Natural killer cell (primary cell): Measurements from ENCODE around the gene NTM. TPM values are rescaled to one million over a fixed set of nuclear protein-coding genes. Genes with fewer than 3 reads are reported as not detected.

ENCODE experiments used
- ATAC-seq, 3 donors: fragments of 150-1000 bp in 2 of 3; fragments of 200-7000 bp in 1 of 3; cut with Tn5 transposase; 1 replicate in 1 of 3; 2 replicates in 2 of 3; pipeline ENCODE4 v1.10.0; 2021; ENCODE audit warnings: mild to moderate bottlenecking in 2 of 3, moderate library complexity in 2 of 3
- DNase-seq, 2 donors: peaks; one replicate each; pipeline versions ENCODE4 v3.0.0 to v3.0.0-alpha.2; 2013 to 2021; ENCODE audit warnings: mixed read lengths in 1 of 2
- H3K27ac ChIP-seq: one replicate; pipeline ENCODE4 v1.5.1; 2013; ENCODE audit warnings: mild to moderate bottlenecking, low read length
- H3K27me3 ChIP-seq: one replicate; pipeline ENCODE4 v1.6.1; 2013; ENCODE audit warnings: low read length; ENCODE audit not compliant: control insufficient read depth, insufficient read depth
- H3K36me3 ChIP-seq: one replicate; pipeline ENCODE4 v1.6.1; 2013; ENCODE audit warnings: low read length; ENCODE audit not compliant: control insufficient read depth, insufficient read depth
- H3K4me1 ChIP-seq: one replicate; pipeline ENCODE4 v1.6.1; 2013; ENCODE audit warnings: low read length; ENCODE audit not compliant: control insufficient read depth, insufficient read depth
- H3K4me3 ChIP-seq: one replicate; pipeline ENCODE4 v1.5.1; 2013; ENCODE audit warnings: low read length
- H3K9me3 ChIP-seq: one replicate; pipeline ENCODE4 v1.6.1; 2013; ENCODE audit warnings: low read length; ENCODE audit not compliant: control insufficient read depth, insufficient read depth
- H3K27ac Mint-ChIP-seq, 2 donors: one replicate each; pipeline ENCODE4 v1.8.0; 2022; ENCODE audit warnings: mild to moderate bottlenecking in 2 of 2, mixed read lengths in 2 of 2, moderate library complexity in 1 of 2
- H3K27me3 Mint-ChIP-seq, 2 donors: one replicate each; pipeline ENCODE4 v1.8.0; 2022; ENCODE audit warnings: low read depth in 2 of 2, mixed read lengths in 2 of 2
- H3K36me3 Mint-ChIP-seq: one replicate; pipeline ENCODE4 v1.8.0; 2022; ENCODE audit warnings: mixed read lengths
- H3K4me1 Mint-ChIP-seq, 2 donors: one replicate each; pipeline ENCODE4 v1.8.0; 2022; ENCODE audit warnings: mixed read lengths in 2 of 2
- H3K4me3 Mint-ChIP-seq: one replicate; pipeline ENCODE4 v1.8.0; 2022; ENCODE audit warnings: mild to moderate bottlenecking, moderate library complexity, mixed read lengths
- H3K9me3 Mint-ChIP-seq, 2 donors: one replicate each; pipeline ENCODE4 v1.8.0; 2022; ENCODE audit warnings: mixed read lengths in 2 of 2
- WGBS: methylation state at CpG from one replicate; pipeline ENCODE4 v1.1.7; 2013; ENCODE audit warnings: missing lambda C conversion rate; ENCODE audit not compliant: insufficient coverage; 5-methylcytosine and 5-hydroxymethylcytosine counted together
- intact Hi-C: fragments of 100-400 bp; cut with micrococcal nuclease; formaldehyde crosslinking; loops from one replicate; pipeline ENCODE4 v1.14.2; 2022
- total RNA-seq, 4 donors: library from RNA; stranded (reverse); fragments of 120-200 nt in 1 of 4; gene quantifications; one replicate each; pipeline versions ENCODE4 v1.2.3 to v1.2.4, GENCODE V29; 2013 to 2022
- TF ChIP-seq, protein P1 (sequence below): fragments of 200-600 bp; IDR thresholded peaks from one replicate; pipeline ENCODE4 v1.8.0; 2022; ENCODE audit warnings: antibody characterized with exemption

NTM gene
- total RNA-seq, 3 donors from 2014 or later (not counting 1 experiment from before 2014, with no cell fraction given) = not detected

DNA sequence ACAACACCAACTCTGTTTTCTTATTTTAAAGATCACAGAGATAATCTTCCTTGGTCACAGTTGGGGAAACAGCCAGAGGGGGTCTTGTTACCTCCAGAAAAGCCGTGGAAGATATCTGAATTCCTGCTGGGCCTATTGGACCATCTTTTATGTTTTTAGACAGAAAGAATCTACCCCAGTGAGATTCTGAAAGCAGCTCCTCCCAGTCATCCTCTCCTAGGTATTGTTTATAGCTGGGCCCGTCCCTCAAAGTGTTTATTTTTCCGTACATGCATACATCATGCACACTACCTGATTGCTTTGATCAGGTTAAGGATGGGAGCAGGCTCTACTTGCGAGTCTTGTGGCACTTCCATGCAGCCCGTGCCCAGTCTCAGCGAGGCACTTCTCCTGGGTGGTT is 742.4 kb downstream of the NTM start:
- H3K27ac Mint-ChIP-seq = no peak overlapping the region
- H3K27me3 ChIP-seq = no peaks in the 10 kb centered on the region

DNA sequence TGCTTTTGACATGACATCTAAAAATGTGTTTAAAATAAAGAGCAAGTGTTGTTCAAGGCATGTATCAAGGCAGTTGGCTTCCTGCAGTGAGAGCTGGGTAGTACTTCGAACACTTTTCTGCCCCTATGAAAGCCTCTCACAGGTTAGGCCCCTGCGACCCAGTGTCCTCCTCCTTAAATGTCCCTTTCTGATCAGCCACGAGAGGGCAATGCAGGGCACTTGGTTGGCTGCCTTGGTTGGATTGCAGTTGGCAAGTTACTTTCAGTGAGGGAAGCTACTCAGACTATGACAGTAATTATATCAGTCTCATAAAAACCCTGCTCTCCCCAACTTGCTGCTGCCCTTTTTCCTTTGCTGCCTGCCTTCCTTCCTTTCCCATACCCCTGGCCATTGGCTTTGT is 743.8 kb downstream of the NTM start:
- H3K27me3 ChIP-seq = no peaks in the 10 kb centered on the region
- no peak for ATAC-seq
- H3K36me3 ChIP-seq = no peaks in the 10 kb centered on the region
- no peak overlapping the region for H3K27ac ChIP-seq
- Mint-ChIP-seq H3K4me3 (no peak overlapping the region), H3K27me3 (no peaks in the 10 kb centered on the region), H3K36me3 (no peaks in the 10 kb centered on the region), H3K9me3 (peaks cover 3 to 4% of the 10 kb centered on the region in 2 donors), H3K27ac (no peak overlapping the region), H3K4me1 (no peaks in the 10 kb centered on the region)
- no peak for DNase-seq
- H3K4me1 ChIP-seq = no peaks in the 10 kb centered on the region
- WGBS = 38% methylated on average over 3 of the region's 3 CpGs
- TF ChIP-seq, protein P1, sequence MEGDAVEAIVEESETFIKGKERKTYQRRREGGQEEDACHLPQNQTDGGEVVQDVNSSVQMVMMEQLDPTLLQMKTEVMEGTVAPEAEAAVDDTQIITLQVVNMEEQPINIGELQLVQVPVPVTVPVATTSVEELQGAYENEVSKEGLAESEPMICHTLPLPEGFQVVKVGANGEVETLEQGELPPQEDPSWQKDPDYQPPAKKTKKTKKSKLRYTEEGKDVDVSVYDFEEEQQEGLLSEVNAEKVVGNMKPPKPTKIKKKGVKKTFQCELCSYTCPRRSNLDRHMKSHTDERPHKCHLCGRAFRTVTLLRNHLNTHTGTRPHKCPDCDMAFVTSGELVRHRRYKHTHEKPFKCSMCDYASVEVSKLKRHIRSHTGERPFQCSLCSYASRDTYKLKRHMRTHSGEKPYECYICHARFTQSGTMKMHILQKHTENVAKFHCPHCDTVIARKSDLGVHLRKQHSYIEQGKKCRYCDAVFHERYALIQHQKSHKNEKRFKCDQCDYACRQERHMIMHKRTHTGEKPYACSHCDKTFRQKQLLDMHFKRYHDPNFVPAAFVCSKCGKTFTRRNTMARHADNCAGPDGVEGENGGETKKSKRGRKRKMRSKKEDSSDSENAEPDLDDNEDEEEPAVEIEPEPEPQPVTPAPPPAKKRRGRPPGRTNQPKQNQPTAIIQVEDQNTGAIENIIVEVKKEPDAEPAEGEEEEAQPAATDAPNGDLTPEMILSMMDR = no peak
- H3K9me3 ChIP-seq = no peaks in the 10 kb centered on the region
- intact Hi-C loops = no loop called here
- no peak overlapping the region for H3K4me3 ChIP-seq

More for the DNA sequence above, 742.4 kb downstream of the NTM start:
- intact Hi-C loops = no loop called here
- no peaks in the 10 kb centered on the region for H3K36me3 Mint-ChIP-seq
- H3K27me3 Mint-ChIP-seq = no peaks in the 10 kb centered on the region
- H3K36me3 ChIP-seq = no peaks in the 10 kb centered on the region
- 89% methylated on average over 5 of the region's 6 CpGs for WGBS
- no peak overlapping the region for H3K4me3 ChIP-seq
- no peaks in the 10 kb centered on the region for H3K4me1 ChIP-seq
- ATAC-seq (no peak), DNase-seq (no peak)
- no peak overlapping the region for H3K4me3 Mint-ChIP-seq
- no peak overlapping the region for H3K27ac ChIP-seq
- TF ChIP-seq, protein P1 = no peak
- no peaks in the 10 kb centered on the region for H3K9me3 ChIP-seq
- H3K9me3 Mint-ChIP-seq = peaks cover 6 to 7% of the 10 kb centered on the region in 2 donors
- no peaks in the 10 kb centered on the region for H3K4me1 Mint-ChIP-seq

DNA sequence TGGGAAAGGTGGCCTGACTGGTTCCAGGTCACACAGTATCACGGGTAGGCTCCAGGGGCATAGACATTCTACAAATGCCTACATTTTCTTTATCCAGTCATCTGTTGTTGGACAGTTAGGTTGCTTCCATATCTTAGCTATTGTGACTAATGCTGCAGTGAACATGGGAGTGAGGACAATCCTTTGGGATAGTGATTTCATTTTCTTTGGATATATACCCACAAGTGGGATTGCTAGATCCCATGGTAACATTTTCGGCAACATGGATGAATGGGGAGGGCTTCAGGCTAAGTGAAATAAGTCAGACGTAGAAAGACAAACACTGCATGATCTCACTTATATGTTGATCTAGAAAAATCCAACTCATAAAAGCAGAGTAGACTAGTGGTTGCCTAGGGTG is 744.3 kb downstream of the NTM start:
- Histone ChIP-seq H3K27me3 (no peaks in the 10 kb centered on the region), H3K4me1 (no peaks in the 10 kb centered on the region), H3K9me3 (no peaks in the 10 kb centered on the region), H3K36me3 (no peaks in the 10 kb centered on the region), H3K27ac (no peak overlapping the region), H3K4me3 (no peak overlapping the region)
- no peaks in the 10 kb centered on the region for H3K4me1 Mint-ChIP-seq
- peaks cover 2 to 4% of the 10 kb centered on the region in 2 donors for H3K9me3 Mint-ChIP-seq
- WGBS = 81% methylated on average over 3 of the region's 3 CpGs
- no peak overlapping the region for H3K27ac Mint-ChIP-seq
- intact Hi-C loops = no loop called here
- TF ChIP-seq, protein P1 = no peak
- no peak for DNase-seq
- no peak for ATAC-seq
- no peak overlapping the region for H3K4me3 Mint-ChIP-seq
- no peaks in the 10 kb centered on the region for H3K36me3 Mint-ChIP-seq
- no peaks in the 10 kb centered on the region for H3K27me3 Mint-ChIP-seq

DNA sequence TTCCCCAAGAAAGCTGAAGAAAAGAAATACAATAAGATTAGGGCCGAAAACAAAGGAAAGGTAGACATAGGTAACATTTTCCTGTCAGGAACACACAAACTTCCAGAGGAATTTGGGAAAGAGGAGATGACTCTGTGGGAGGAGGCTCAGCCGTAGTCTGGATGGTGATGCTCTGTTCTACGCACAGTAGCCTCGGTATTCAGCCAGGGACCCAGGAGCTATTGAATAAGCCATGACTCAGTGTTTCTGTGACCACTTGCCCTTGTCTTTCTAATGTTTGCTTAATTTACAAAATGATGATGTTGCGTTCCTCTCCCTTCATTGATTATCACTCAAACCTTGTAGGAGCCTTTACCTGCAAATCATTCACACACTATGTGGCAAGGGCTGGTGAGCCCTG is 745.0 kb downstream of the NTM start:
- Mint-ChIP-seq H3K27ac (no peak overlapping the region), H3K4me3 (no peak overlapping the region), H3K9me3 (no peaks in the 10 kb centered on the region), H3K36me3 (no peaks in the 10 kb centered on the region), H3K4me1 (no peaks in the 10 kb centered on the region), H3K27me3 (no peaks in the 10 kb centered on the region)
- no peaks in the 10 kb centered on the region for H3K4me1 ChIP-seq
- DNase-seq (no peak), ATAC-seq (no peak)
- H3K27me3 ChIP-seq = no peaks in the 10 kb centered on the region
- no peaks in the 10 kb centered on the region for H3K36me3 ChIP-seq
- intact Hi-C loops = no loop called here
- no peaks in the 10 kb centered on the region for H3K9me3 ChIP-seq
- TF ChIP-seq, protein P1 = no peak
- 96% methylated on average over 5 of the region's 5 CpGs for WGBS
- H3K4me3 ChIP-seq = no peak overlapping the region
- H3K27ac ChIP-seq = no peak overlapping the region
